ENCODE results near the gene RUFY1.
"Not testable (repeated sequence)": the region's sequence is repeated elsewhere in the genome, so short reads cannot be mapped to it uniquely, and the experiment has no call there.

The RUFY1 gene

DNA sequence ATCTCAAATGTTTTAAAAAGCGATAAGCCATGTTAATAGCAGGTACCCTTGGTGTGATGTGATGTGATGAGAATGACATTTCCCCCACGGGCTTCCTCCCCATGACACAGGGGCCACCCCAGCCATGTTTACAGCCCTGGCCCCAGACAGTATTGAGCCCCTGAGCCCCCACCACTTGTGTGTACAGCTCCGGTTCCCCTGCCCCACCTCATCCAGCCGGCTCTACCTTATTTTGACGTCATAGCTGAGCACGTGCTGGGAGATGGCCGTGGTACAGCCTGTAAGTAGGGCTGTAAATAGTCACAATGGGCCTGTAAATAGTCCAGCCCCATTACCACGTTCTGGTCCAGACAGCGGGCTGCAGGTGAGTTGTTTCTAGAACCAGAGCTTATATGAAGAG is 98.1 kb downstream of the RUFY1 start:
- no peak overlapping the region for H3K9ac ChIP-seq (ENCODE audit: low read length)
- H3K27me3 ChIP-seq (ENCODE audit: insufficient read depth, low read length) = no peaks in the 10 kb centered on the region; the same call in 1 of the 2 replicates
- no peaks in the 10 kb centered on the region for H3K9me2 ChIP-seq (ENCODE audit: low read depth, low read length)
- H2AFZ ChIP-seq (ENCODE audit: low read length) = no peak overlapping the region
- H3K27ac ChIP-seq (ENCODE audit: low read depth, low read length, poor library complexity, severe bottlenecking) = no peak overlapping the region
- no peaks in the 10 kb centered on the region for H4K20me1 ChIP-seq (ENCODE audit: insufficient read depth, low read length)
- TF ChIP-seq CTCF (IDR thresholded peaks at IDR 0.05; ENCODE audit: low read length) = no peak
- no peak for TF ChIP-seq EZH2 (IDR thresholded peaks at IDR 0.05; ENCODE audit: borderline replicate concordance, low read length)
- H3K36me3 ChIP-seq (ENCODE audit: insufficient read depth, low read length) = no peaks in the 10 kb centered on the region; the same call in 1 of the 2 replicates
- H3K79me2 ChIP-seq (ENCODE audit: insufficient read depth, low read length) = no peaks in the 10 kb centered on the region
- H3K4me3 ChIP-seq (ENCODE audit: low read depth, low read length, poor library complexity, severe bottlenecking) = no peak overlapping the region
- no peaks in the 10 kb centered on the region for H3F3A ChIP-seq (ENCODE audit: insufficient read depth, low read length)
- no peaks in the 10 kb centered on the region for H3K9me3 ChIP-seq (ENCODE audit: low read length)
- H3K4me1 ChIP-seq (ENCODE audit: insufficient read depth, low read length, severe bottlenecking) = no peaks in the 10 kb centered on the region
- no peak overlapping the region for H3K4me2 ChIP-seq (ENCODE audit: low read length)

- not testable (repeated sequence) for H3K36me3 ChIP-seq (ENCODE audit: insufficient read depth, low read length); H3K4me3 ChIP-seq (ENCODE audit: low read depth, low read length, poor library complexity, severe bottlenecking); H3F3A ChIP-seq (ENCODE audit: insufficient read depth, low read length); H3K27ac ChIP-seq (ENCODE audit: low read depth, low read length, poor library complexity, severe bottlenecking); H3K79me2 ChIP-seq (ENCODE audit: insufficient read depth, low read length); H3K9ac ChIP-seq (ENCODE audit: low read length); H3K4me1 ChIP-seq (ENCODE audit: insufficient read depth, low read length, severe bottlenecking); H2AFZ ChIP-seq (ENCODE audit: low read length); H3K27me3 ChIP-seq (ENCODE audit: insufficient read depth, low read length); H3K9me3 ChIP-seq (ENCODE audit: low read length); H3K4me2 ChIP-seq (ENCODE audit: low read length); H4K20me1 ChIP-seq (ENCODE audit: insufficient read depth, low read length); H3K9me2 ChIP-seq (ENCODE audit: low read depth, low read length)
Observed at GRCh38 chr5:179649166-179649703, 98.9 kb downstream of the RUFY1 start.

DNA sequence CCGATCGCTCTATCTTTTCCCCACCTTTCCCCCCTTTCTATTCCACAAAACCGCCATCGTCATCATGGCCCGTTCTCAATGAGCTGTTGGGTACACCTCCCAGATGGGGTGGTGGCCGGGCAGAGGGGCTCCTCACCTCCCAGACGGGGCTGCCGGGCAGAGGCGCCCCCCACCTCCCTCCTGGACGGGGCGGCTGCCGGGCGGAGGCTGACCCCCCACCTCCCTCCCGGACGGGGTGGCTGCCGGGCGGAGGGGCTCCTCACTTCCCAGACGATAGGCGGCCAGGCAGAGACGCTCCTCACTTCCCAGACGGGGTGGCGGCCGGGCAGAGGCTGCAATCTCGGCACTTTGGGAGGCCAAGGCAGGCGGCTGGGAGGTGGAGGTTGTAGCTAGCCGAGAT is 99.9 kb downstream of the RUFY1 start:
- not testable (repeated sequence) for H3K27me3 ChIP-seq (ENCODE audit: insufficient read depth, low read length); H3K4me1 ChIP-seq (ENCODE audit: insufficient read depth, low read length, severe bottlenecking); H3K9me2 ChIP-seq (ENCODE audit: low read depth, low read length); H3K4me3 ChIP-seq (ENCODE audit: low read depth, low read length, poor library complexity, severe bottlenecking); H3K4me2 ChIP-seq (ENCODE audit: low read length); H2AFZ ChIP-seq (ENCODE audit: low read length); H3F3A ChIP-seq (ENCODE audit: insufficient read depth, low read length); H3K79me2 ChIP-seq (ENCODE audit: insufficient read depth, low read length); H3K9me3 ChIP-seq (ENCODE audit: low read length); H3K27ac ChIP-seq (ENCODE audit: low read depth, low read length, poor library complexity, severe bottlenecking); H3K9ac ChIP-seq (ENCODE audit: low read length); H3K36me3 ChIP-seq (ENCODE audit: insufficient read depth, low read length); H4K20me1 ChIP-seq (ENCODE audit: insufficient read depth, low read length)

DNA sequence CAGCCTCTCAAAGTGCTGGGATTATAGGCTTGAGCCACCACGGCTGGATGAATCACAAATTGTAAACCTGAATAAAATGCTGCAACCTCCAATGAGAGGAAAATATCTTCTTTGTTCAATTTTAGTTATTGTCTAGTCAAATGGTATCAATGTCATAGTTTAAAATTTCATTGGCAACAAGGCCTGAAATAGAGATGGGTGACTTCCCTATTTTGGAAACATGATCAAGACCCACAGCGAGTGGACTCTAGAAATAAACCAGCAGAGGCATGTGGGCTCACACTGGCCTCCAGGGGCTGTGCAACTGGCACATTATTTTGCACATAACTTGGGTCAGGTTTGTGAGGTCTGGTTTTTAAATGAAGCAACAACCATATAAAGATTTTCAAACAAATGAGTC is 102.8 kb downstream of the RUFY1 start:
- not testable (repeated sequence) for H3K36me3 ChIP-seq (ENCODE audit: insufficient read depth, low read length); H3F3A ChIP-seq (ENCODE audit: insufficient read depth, low read length); H3K9ac ChIP-seq (ENCODE audit: low read length); H4K20me1 ChIP-seq (ENCODE audit: insufficient read depth, low read length); H3K4me3 ChIP-seq (ENCODE audit: low read depth, low read length, poor library complexity, severe bottlenecking); H3K4me1 ChIP-seq (ENCODE audit: insufficient read depth, low read length, severe bottlenecking); H3K79me2 ChIP-seq (ENCODE audit: insufficient read depth, low read length); H2AFZ ChIP-seq (ENCODE audit: low read length); H3K9me3 ChIP-seq (ENCODE audit: low read length); H3K27ac ChIP-seq (ENCODE audit: low read depth, low read length, poor library complexity, severe bottlenecking); H3K9me2 ChIP-seq (ENCODE audit: low read depth, low read length); H3K27me3 ChIP-seq (ENCODE audit: insufficient read depth, low read length); H3K4me2 ChIP-seq (ENCODE audit: low read length)

GRCh38 chr5:179657302-179658178 is 107.2 kb downstream of the RUFY1 start:
- not testable (repeated sequence) for H3K36me3 ChIP-seq (ENCODE audit: insufficient read depth, low read length); H3K27ac ChIP-seq (ENCODE audit: low read depth, low read length, poor library complexity, severe bottlenecking); H4K20me1 ChIP-seq (ENCODE audit: insufficient read depth, low read length); H3K9me2 ChIP-seq (ENCODE audit: low read depth, low read length); H2AFZ ChIP-seq (ENCODE audit: low read length); H3K9me3 ChIP-seq (ENCODE audit: low read length); H3K79me2 ChIP-seq (ENCODE audit: insufficient read depth, low read length); H3K9ac ChIP-seq (ENCODE audit: low read length); H3F3A ChIP-seq (ENCODE audit: insufficient read depth, low read length); H3K27me3 ChIP-seq (ENCODE audit: insufficient read depth, low read length); H3K4me1 ChIP-seq (ENCODE audit: insufficient read depth, low read length, severe bottlenecking)
- H3K4me2 ChIP-seq (ENCODE audit: low read length) = peak overlapping the region; percentile 59; the same call in 1 of the 2 replicates
- H3K4me3 ChIP-seq (ENCODE audit: low read depth, low read length, poor library complexity, severe bottlenecking) = peak overlapping the region; percentile 48

DNA sequence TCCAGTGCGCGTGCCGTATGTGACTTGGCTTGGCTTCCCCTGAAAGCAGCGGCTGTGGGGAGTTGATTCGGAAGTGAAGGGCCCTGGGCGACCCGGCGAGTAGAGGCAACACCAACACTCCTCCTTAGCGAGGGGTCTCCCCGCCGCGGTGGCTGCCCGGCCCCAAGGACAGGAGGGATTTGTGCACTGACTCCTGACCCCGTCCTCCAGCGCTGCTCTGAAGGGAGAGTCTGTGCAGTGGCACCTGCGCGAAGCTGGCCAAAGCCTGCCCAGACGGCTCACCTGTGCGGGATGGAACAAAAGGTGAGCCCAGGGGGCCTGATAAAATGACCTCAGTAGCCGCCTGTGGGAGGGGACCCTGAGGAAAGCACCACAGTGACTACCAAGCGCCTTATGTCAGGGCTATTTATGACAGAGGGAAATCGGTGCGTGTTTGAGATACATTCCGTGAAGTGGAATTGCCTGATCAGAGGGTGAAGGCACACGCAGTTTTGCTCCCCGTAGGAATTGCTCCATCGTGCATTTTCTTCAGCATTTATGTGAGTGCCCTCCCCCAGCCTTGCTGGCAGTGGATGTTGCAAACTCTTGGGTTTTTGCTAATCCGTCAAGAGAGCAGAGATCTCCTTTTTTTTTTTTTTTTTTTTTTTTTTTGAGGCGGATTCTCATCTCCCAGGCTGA is 108.0 kb downstream of the RUFY1 start:
- H3K4me3 ChIP-seq (ENCODE audit: low read depth, low read length, poor library complexity, severe bottlenecking) = peak overlapping the region; percentile 54
- H3K9ac ChIP-seq (ENCODE audit: low read length) = peak overlapping the region; percentile 37; the same call in 1 of the 2 replicates
- not testable (repeated sequence) for H3K9me3 ChIP-seq (ENCODE audit: low read length); H3K27ac ChIP-seq (ENCODE audit: low read depth, low read length, poor library complexity, severe bottlenecking); H4K20me1 ChIP-seq (ENCODE audit: insufficient read depth, low read length); H3K4me1 ChIP-seq (ENCODE audit: insufficient read depth, low read length, severe bottlenecking); H3K79me2 ChIP-seq (ENCODE audit: insufficient read depth, low read length); H2AFZ ChIP-seq (ENCODE audit: low read length); H3F3A ChIP-seq (ENCODE audit: insufficient read depth, low read length); H3K36me3 ChIP-seq (ENCODE audit: insufficient read depth, low read length); H3K9me2 ChIP-seq (ENCODE audit: low read depth, low read length); H3K27me3 ChIP-seq (ENCODE audit: insufficient read depth, low read length)
- H3K4me2 ChIP-seq (ENCODE audit: low read length) = peak overlapping the region; percentile 55

Measured in OCI-LY1 (cell line).